ENCODE data around the gene MDGA2. TPM values are rescaled to one million over a fixed set of nuclear protein-coding genes. Genes with fewer than 3 reads are reported as not detected.

The MDGA2 gene
- total and polyA plus RNA-seq, 2 of the 4 experiments (the other 2 are of a cell fraction), result 0.02 TPM; not detected in 1

DNA sequence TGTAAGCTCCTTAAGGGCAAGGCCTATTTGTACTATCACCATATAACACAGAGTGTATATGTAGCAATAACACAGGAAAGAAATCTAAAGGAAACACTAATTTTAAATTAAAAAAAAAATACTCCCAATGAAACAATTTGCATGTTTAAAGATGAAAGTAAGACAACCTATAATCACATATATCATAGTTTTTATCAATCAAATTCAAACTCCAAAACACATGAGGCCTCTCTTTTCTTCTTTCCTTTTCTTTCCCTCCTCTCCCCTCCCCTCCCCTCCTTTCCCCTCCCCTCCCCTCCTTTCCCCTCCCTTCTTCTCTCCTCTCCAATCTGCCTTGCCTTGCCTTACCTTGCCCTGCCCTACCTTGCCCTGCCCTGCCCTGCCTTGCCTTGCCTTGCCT, 618.0 kb downstream of the MDGA2 start:
- Histone ChIP-seq H3K18ac (ENCODE audit: low read depth, low read length) (no peak overlapping the region), H2BK15ac (ENCODE audit: low read depth, low read length) (no peak overlapping the region), H3K36me3 (ENCODE audit: control insufficient read depth, insufficient read depth, low read length) (no peaks in the 10 kb centered on the region), H2BK120ac (ENCODE audit: low read depth, low read length) (no peak overlapping the region), H2AK9ac (replicated peaks; ENCODE audit: low read depth, low read length, poor library complexity) (no peak overlapping the region), H3K56ac (ENCODE audit: extremely low read depth, insufficient read depth, low read length) (no peak overlapping the region), H3K4me2 (ENCODE audit: low read depth, low read length) (no peak overlapping the region), H4K8ac (ENCODE audit: low read depth in 2 of 2, low read length in 2 of 2) (no peak overlapping the region), H3K79me1 (ENCODE audit: low read depth in 1 of 2, low read length in 2 of 2) (no peaks in the 10 kb centered on the region), H3K4me3 (ENCODE audit: insufficient read depth, low read depth, low read length) (no peak overlapping the region), H3K27me3 (ENCODE audit: control insufficient read depth, insufficient read depth, low read length) (no peaks in the 10 kb centered on the region), H2AFZ (replicated peaks; ENCODE audit: low read length, poor library complexity) (no peak overlapping the region), H3K9ac (ENCODE audit: low read depth, low read length) (no peak overlapping the region), H4K20me1 (ENCODE audit: insufficient read depth, low read length) (no peaks in the 10 kb centered on the region), H3K4me1 (ENCODE audit: control insufficient read depth, insufficient read depth, low read length) (no peaks in the 10 kb centered on the region), H3K23ac (ENCODE audit: low read depth, low read length) (no peak overlapping the region), H3K9me1 (ENCODE audit: insufficient read depth, low read length) (no peaks in the 10 kb centered on the region), H2BK5ac (ENCODE audit: low read depth, low read length, poor library complexity, severe bottlenecking) (no peak overlapping the region), H2BK20ac (ENCODE audit: low read depth, low read length) (no peak overlapping the region), H3K27ac (ENCODE audit: insufficient read depth, low read length) (no peak overlapping the region), H4K5ac (ENCODE audit: low read depth, low read length) (no peak overlapping the region), H3K9me3 (ENCODE audit: control insufficient read depth, insufficient read depth, low read length) (peaks cover 2% of the 10 kb centered on the region; the same call in 1 of the 2 replicates), H3K4ac (ENCODE audit: low read depth, low read length) (no peak overlapping the region), H3K14ac (replicated peaks; ENCODE audit: low read depth, low read length) (no peak overlapping the region), H2AK5ac (ENCODE audit: low read depth, low read length) (no peak overlapping the region), H4K91ac (ENCODE audit: insufficient read depth, low read depth, low read length) (no peak overlapping the region)
- in situ Hi-C loops (cut with MboI; ENCODE audit: low sequenced_read_pairs), result no loop called here
- POLR2A ChIA-PET (ENCODE audit: unreplicated experiment), result no interaction called here
- intact Hi-C loops (cut with micrococcal nuclease), result no loop called here
- dilution Hi-C loops (cut with HindIII; ENCODE audit: low sequenced_read_pairs, unreplicated experiment), result no loop called here
- CTCF ChIA-PET, result no interaction called here
- BruUV-seq (replicated peaks), result no TSS peak
- TF ChIP-seq MAFK (IDR thresholded peaks at IDR 0.05; ENCODE audit: low read depth, low read length), result no peak
- TF ChIP-seq RCOR1 (IDR thresholded peaks at IDR 0.05; ENCODE audit: insufficient replicate concordance, low read length), result no peak
- TF ChIP-seq CHD1 (IDR thresholded peaks at IDR 0.05; ENCODE audit: low read depth, low read length), result no peak
- ATAC-seq (ENCODE audit: low read depth), result no peak
- no peak for DNase-seq

Data from IMR-90 (cell line).